GM12878 (cell line): Measurements from ENCODE around the gene PLEKHM1.
A peak's percentile ranks its signal among the peaks of the same experiment; 100 is the strongest.
"Not testable (repeated sequence)": the region's sequence is repeated elsewhere in the genome, so short reads cannot be mapped to it uniquely, and the experiment has no call there.

ENCODE experiments used
- CREM ChIP-seq: IDR thresholded peaks from 2 replicates; pipeline ENCODE4 v1.6.1; 2014; ENCODE audit warnings: antibody characterized with exemption, low read depth
- CTCF ChIP-seq, 3 experiments: IDR thresholded peaks in 2 of 3; conservative IDR thresholded peaks in 1 of 3; 2 replicates each; pipeline ENCODE4 v1.5.1; 2011; ENCODE audit warnings: low read depth in 3 of 3, low read length in 3 of 3, mild to moderate bottlenecking in 3 of 3, control low read depth in 2 of 3, moderate library complexity in 2 of 3, inconsistent platforms in 1 of 3, mixed read lengths in 1 of 3; ENCODE audit not compliant: control insufficient read depth in 2 of 3, insufficient read depth in 1 of 3; ENCODE audit errors: extremely low read depth in 1 of 3
- EP300 ChIP-seq, 2 experiments: fragments of 150-350 bp in 1 of 2; IDR thresholded peaks; 2 replicates each; pipeline ENCODE4 v1.6.1; 2011 to 2012; ENCODE audit warnings: low read depth in 2 of 2, low read length in 2 of 2, borderline replicate concordance in 1 of 2, improper control_type of control experiment in 1 of 2, inconsistent platforms in 1 of 2; ENCODE audit not compliant: control insufficient read depth in 1 of 2
- EZH2 ChIP-seq: IDR thresholded peaks from 2 replicates; pipeline ENCODE4 v1.6.1; 2012; ENCODE audit warnings: low read depth, mild to moderate bottlenecking, control low read depth, inconsistent platforms, low read length, borderline replicate concordance; ENCODE audit not compliant: control insufficient read depth
- NFXL1 ChIP-seq: fragments of 450-650 bp; IDR thresholded peaks from 2 replicates; pipeline ENCODE4 v1.6.1; 2017; ENCODE audit warnings: antibody characterized with exemption, mild to moderate bottlenecking, borderline replicate concordance
- POLR2A ChIP-seq: IDR thresholded peaks from 2 replicates; pipeline ENCODE4 v1.6.1; 2011; ENCODE audit warnings: low read depth, mild to moderate bottlenecking, low read length
- POLR2AphosphoS5 ChIP-seq: IDR thresholded peaks from 2 replicates; pipeline ENCODE4 v1.6.1; 2011; ENCODE audit warnings: mild to moderate bottlenecking, low read length, inconsistent platforms
- RCOR1 ChIP-seq: conservative IDR thresholded peaks from 2 replicates; pipeline ENCODE4 v1.6.1; 2012; ENCODE audit warnings: low read depth, low read length, improper control_type of control experiment
- SMAD5 ChIP-seq: IDR thresholded peaks from 2 replicates; pipeline ENCODE4 v1.6.1; 2016; ENCODE audit warnings: antibody characterized with exemption, low read depth
- TARDBP ChIP-seq: IDR thresholded peaks from 2 replicates; pipeline ENCODE4 v1.6.1; 2016; ENCODE audit warnings: borderline replicate concordance

GRCh38 chr17:45440839-45441515 lies 49.5 kb downstream of the PLEKHM1 start:
- not testable (repeated sequence) for TF ChIP-seq CTCF (IDR thresholded peaks at IDR 0.05 in 2 of 3, conservative IDR thresholded peaks at IDR 0.05 in 1 of 3; ENCODE audit: control insufficient read depth in 2 of 3, extremely low read depth in 1 of 3, insufficient read depth in 1 of 3, low read depth in 3 of 3, low read length in 3 of 3); EZH2; POLR2A; NFXL1; EP300 (IDR thresholded peaks at IDR 0.05; ENCODE audit: borderline replicate concordance in 1 of 2, control insufficient read depth in 1 of 2, low read depth in 2 of 2, low read length in 2 of 2); POLR2AphosphoS5; TARDBP; RCOR1; SMAD5
- TF ChIP-seq CREM: peak; percentile 65
